ENCODE measurements around the gene PLOD1. TPM values are rescaled to one million over a fixed set of nuclear protein-coding genes. Genes with fewer than 3 reads are reported as not detected.

The PLOD1 gene
- total RNA-seq, 1 experiment from 2014 or later: 80.2 TPM

DNA sequence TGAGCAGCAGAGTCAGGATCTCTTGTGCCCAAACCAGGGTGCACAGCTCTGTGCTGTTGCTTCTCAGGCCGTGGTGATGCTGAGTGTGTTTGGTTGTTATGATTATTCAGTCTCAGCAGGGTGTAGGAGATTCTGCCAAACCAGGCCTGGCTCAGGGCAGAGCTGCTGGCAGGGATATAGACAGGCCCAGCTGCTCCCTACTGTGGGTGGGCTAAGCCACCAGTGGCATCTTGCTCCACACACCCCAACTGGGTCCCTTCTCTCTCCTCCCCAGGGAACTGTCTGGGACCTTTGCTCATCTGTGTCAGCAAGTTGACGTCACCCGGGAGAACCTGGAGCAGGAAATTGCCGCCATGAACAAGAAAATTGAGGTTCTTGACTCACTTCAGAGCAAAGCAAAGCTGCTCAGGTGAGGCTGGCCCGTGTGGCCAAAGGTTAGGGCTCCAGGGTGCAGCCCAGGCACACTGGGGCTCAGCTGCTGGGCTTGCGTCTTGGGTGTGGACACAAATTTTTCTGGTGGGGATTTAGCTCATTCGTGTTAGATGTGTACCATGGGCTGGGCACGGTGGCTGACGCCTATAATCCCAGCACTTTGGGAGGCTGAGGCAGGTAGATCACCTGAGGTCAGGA is 74.9 kb downstream of the PLOD1 start:
- H3K27ac Mint-ChIP-seq (ENCODE audit: unreplicated experiment): no peak overlapping the region
- TF ChIP-seq, protein P1, sequence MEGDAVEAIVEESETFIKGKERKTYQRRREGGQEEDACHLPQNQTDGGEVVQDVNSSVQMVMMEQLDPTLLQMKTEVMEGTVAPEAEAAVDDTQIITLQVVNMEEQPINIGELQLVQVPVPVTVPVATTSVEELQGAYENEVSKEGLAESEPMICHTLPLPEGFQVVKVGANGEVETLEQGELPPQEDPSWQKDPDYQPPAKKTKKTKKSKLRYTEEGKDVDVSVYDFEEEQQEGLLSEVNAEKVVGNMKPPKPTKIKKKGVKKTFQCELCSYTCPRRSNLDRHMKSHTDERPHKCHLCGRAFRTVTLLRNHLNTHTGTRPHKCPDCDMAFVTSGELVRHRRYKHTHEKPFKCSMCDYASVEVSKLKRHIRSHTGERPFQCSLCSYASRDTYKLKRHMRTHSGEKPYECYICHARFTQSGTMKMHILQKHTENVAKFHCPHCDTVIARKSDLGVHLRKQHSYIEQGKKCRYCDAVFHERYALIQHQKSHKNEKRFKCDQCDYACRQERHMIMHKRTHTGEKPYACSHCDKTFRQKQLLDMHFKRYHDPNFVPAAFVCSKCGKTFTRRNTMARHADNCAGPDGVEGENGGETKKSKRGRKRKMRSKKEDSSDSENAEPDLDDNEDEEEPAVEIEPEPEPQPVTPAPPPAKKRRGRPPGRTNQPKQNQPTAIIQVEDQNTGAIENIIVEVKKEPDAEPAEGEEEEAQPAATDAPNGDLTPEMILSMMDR (IDR thresholded peaks at IDR 0.05; ENCODE audit: unreplicated experiment): no peak
- H3K4me3 Mint-ChIP-seq (ENCODE audit: low read depth, unreplicated experiment): no peak overlapping the region
- peaks cover 6% of the 10 kb centered on the region for H3K4me1 Mint-ChIP-seq (ENCODE audit: low read depth, unreplicated experiment)
- CTCF ChIA-PET: no interaction called here
- H3K9me3 Mint-ChIP-seq (ENCODE audit: low read depth, unreplicated experiment): no peaks in the 10 kb centered on the region
- BruUV-seq (replicated peaks): no TSS peak
- no peak for DNase-seq
- intact Hi-C loops (cut with micrococcal nuclease; ENCODE audit: unreplicated experiment): no loop called here
- H3K27me3 Mint-ChIP-seq (ENCODE audit: unreplicated experiment): no peaks in the 10 kb centered on the region
- H3K36me3 Mint-ChIP-seq (ENCODE audit: insufficient read depth, unreplicated experiment): peaks cover 6% of the 10 kb centered on the region

DNA sequence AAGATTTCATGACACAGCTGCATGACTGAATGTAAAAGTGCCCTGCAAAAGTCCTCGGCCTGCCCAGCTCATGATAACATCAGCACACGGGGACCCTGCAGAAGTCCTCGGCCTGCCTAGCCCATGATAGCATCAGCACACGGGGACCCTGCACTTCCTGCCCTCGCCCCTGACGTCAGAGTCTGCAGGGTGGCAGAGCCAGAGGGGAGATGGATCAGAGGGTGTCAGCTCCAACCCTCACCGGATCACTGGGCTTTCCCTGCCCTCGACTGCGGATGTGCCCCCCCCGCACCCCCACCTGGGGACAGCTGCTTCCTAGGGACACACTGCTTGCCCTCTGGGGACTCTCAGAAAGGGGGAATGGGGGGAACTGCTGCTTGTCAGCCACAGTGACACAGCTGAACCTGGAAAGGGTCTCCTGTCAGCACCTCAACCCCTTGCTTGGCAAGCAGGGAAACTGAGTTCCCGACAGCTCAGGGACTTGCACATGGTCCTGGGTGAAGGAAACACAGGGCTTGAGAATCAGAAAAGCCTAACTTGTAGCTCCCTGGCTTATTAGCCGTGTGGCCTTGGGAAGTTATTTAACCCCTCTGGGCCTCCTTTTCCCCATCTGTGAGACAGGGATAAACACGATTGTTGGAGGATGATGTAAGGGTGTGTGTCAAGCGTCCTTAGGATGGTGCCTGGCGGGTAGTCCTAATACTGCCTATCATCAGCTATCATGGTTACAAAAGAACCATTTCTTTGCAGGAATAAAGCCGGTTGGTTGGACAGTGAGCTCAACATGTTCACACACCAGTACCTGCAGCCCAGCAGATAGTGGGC is 76.4 kb downstream of the PLOD1 start:
- H3K4me1 Mint-ChIP-seq (ENCODE audit: low read depth, unreplicated experiment): peaks cover 6% of the 10 kb centered on the region
- H3K27ac Mint-ChIP-seq (ENCODE audit: unreplicated experiment): no peak overlapping the region
- no peak overlapping the region for H3K4me3 Mint-ChIP-seq (ENCODE audit: low read depth, unreplicated experiment)
- BruUV-seq (replicated peaks): no TSS peak
- DNase-seq: no peak
- intact Hi-C loops (cut with micrococcal nuclease; ENCODE audit: unreplicated experiment): no loop called here
- H3K27me3 Mint-ChIP-seq (ENCODE audit: unreplicated experiment): no peaks in the 10 kb centered on the region
- H3K36me3 Mint-ChIP-seq (ENCODE audit: insufficient read depth, unreplicated experiment): peaks cover 9% of the 10 kb centered on the region
- no peaks in the 10 kb centered on the region for H3K9me3 Mint-ChIP-seq (ENCODE audit: low read depth, unreplicated experiment)
- CTCF ChIA-PET: no interaction called here
- TF ChIP-seq, protein P1 (IDR thresholded peaks at IDR 0.05; ENCODE audit: unreplicated experiment): no peak

DNA sequence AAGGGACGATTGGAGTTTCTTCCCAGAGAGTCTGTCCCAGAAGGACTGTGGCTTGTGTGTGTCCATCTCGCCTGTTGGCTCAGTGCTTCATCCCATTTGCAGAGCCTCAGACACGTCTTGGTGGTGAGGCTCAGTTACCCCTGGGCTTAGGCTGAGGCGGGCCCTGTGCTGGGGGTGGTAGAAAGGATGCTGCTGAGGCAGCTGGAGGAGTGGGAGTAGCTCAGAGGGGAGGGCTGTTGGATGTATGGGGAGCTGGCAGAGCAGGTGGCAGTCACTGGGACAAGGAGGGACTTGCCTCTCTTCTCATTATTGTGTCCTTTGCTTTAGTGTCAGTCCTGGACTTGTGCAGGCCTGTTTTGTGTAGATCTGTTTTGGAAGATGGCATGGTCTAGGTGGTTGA is 77.5 kb downstream of the PLOD1 start:
- no peaks in the 10 kb centered on the region for H3K9me3 Mint-ChIP-seq (ENCODE audit: low read depth, unreplicated experiment)
- BruUV-seq (replicated peaks): no TSS peak

DNA sequence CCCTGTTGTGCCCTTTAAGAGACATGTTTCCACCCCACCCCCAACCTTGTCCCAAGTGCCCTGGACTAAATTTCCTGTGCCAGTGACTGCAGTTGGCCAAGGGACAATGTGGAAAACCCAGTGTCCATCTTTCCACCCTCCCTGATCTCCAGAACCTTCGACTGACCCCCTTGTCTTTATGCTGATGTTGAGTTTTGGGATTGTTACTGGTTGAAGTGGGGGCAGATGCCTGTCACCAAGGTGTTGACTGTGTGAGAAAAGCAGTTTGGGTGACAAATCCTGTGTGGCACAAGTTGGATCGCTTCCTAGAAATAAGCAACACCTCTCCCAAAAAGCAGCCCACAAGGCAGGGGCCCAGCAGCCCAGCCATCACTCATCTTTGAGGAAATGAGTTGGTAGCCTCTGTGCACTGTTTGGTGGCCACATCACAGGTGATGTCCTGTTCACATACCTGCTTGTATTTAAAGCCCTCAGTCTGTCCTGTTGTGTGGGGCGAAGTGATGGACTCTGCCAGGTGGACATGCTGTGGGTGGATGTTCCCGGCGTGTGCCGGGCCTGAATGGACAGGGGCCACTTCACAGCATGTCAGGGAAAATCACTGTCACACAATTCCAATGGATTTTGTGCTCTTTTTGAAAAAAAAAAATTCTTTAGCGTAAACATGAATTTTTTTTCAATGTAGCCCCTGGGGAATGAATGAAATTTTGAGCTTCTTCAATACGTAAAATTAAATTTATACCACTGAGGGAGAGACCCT is 78.2 kb downstream of the PLOD1 start:
- Mint-ChIP-seq H3K27me3 (ENCODE audit: unreplicated experiment) (no peaks in the 10 kb centered on the region), H3K4me3 (ENCODE audit: low read depth, unreplicated experiment) (no peak overlapping the region), H3K4me1 (ENCODE audit: low read depth, unreplicated experiment) (peaks cover 6% of the 10 kb centered on the region), H3K9me3 (ENCODE audit: low read depth, unreplicated experiment) (no peaks in the 10 kb centered on the region), H3K27ac (ENCODE audit: unreplicated experiment) (no peak overlapping the region), H3K36me3 (ENCODE audit: insufficient read depth, unreplicated experiment) (peaks cover 9% of the 10 kb centered on the region)
- TSS peak; percentile 52 for BruUV-seq (replicated peaks)
- intact Hi-C loops (cut with micrococcal nuclease; ENCODE audit: unreplicated experiment): no loop called here
- TF ChIP-seq, protein P1 (IDR thresholded peaks at IDR 0.05; ENCODE audit: unreplicated experiment): no peak
- CTCF ChIA-PET: no interaction called here
- DNase-seq: no peak

More for the DNA sequence above, 77.5 kb downstream of the PLOD1 start:
- CTCF ChIA-PET: no interaction called here
- TF ChIP-seq, protein P1 (IDR thresholded peaks at IDR 0.05; ENCODE audit: unreplicated experiment): no peak
- DNase-seq: no peak
- H3K27me3 Mint-ChIP-seq (ENCODE audit: unreplicated experiment): no peaks in the 10 kb centered on the region
- no peak overlapping the region for H3K27ac Mint-ChIP-seq (ENCODE audit: unreplicated experiment)
- intact Hi-C loops (cut with micrococcal nuclease; ENCODE audit: unreplicated experiment): no loop called here
- H3K36me3 Mint-ChIP-seq (ENCODE audit: insufficient read depth, unreplicated experiment): peaks cover 9% of the 10 kb centered on the region
- no peak overlapping the region for H3K4me3 Mint-ChIP-seq (ENCODE audit: low read depth, unreplicated experiment)
- H3K4me1 Mint-ChIP-seq (ENCODE audit: low read depth, unreplicated experiment): peaks cover 6% of the 10 kb centered on the region
